HepG2 (cell line): ENCODE data around the gene HES3. TPM values are rescaled to one million over a fixed set of nuclear protein-coding genes. Genes with fewer than 3 reads are reported as not detected.
A peak's percentile ranks its signal among the peaks of the same experiment; 100 is the strongest.

Experiments used
- CREM ChIP-seq, 2 experiments: sonication (generic) in 1 of 2; formaldehyde crosslinking in 1 of 2; IDR thresholded peaks; 2 replicates each; pipeline versions ENCODE4 v1.4.0 to v1.6.1; 2016 to 2020; ENCODE audit warnings: antibody characterized with exemption in 1 of 2, mild to moderate bottlenecking in 1 of 2, missing genetic modification reagents in 1 of 2
- DPF2 ChIP-seq: sonication (generic); formaldehyde crosslinking; IDR thresholded peaks from 2 replicates; pipeline ENCODE4 v1.4.0; 2020; ENCODE audit warnings: mild to moderate bottlenecking, low read depth, missing genetic modification reagents, borderline replicate concordance
- ESRRA ChIP-seq: sonication (generic); formaldehyde crosslinking; IDR thresholded peaks from 2 replicates; pipeline ENCODE4 v1.5.1; 2020; ENCODE audit warnings: mild to moderate bottlenecking, low read depth, missing genetic modification reagents
- HNF4A ChIP-seq: sonication (generic); formaldehyde crosslinking; IDR thresholded peaks from 2 replicates; pipeline ENCODE4 v1.4.0; 2020; ENCODE audit warnings: missing genetic modification reagents
- KDM5B ChIP-seq: sonication (generic); formaldehyde crosslinking; IDR thresholded peaks from 2 replicates; pipeline ENCODE4 v1.4.0; 2020; ENCODE audit warnings: missing genetic modification reagents, mild to moderate bottlenecking, borderline replicate concordance
- MAFF ChIP-seq: IDR thresholded peaks from 2 replicates; pipeline ENCODE4 v1.6.1; 2011; ENCODE audit warnings: low read depth, low read length, improper control_type of control experiment
- NCOA2 ChIP-seq: sonication (generic); formaldehyde crosslinking; IDR thresholded peaks from 2 replicates; pipeline ENCODE4 v1.8.0; 2022; ENCODE audit warnings: inconsistent platforms
- PAWR ChIP-seq: sonication (generic); formaldehyde crosslinking; IDR thresholded peaks from 2 replicates; pipeline ENCODE4 v1.4.0; 2020; ENCODE audit warnings: missing genetic modification reagents, mild to moderate bottlenecking, borderline replicate concordance
- REPIN1 ChIP-seq: sonication (generic); formaldehyde crosslinking; IDR thresholded peaks from 2 replicates; pipeline ENCODE4 v1.8.0; 2022; ENCODE audit warnings: missing genetic modification reagents, low read depth, mild to moderate bottlenecking, borderline replicate concordance
- SNAPC2 ChIP-seq: sonication (generic); formaldehyde crosslinking; IDR thresholded peaks from 2 replicates; pipeline ENCODE4 v1.8.1; 2022; ENCODE audit warnings: mild to moderate bottlenecking, missing genetic modification reagents
- U2AF1 ChIP-seq: fragments of 200-400 bp; formaldehyde crosslinking; optimal IDR thresholded peaks from 2 replicates; pipeline ENCODE3; 2017; ENCODE audit warnings: mild to moderate bottlenecking, low read depth, low read length
- ZFP90 ChIP-seq: sonication (generic); formaldehyde crosslinking; IDR thresholded peaks from 2 replicates; pipeline ENCODE4 v1.8.0; 2022; ENCODE audit warnings: missing genetic modification reagents, mild to moderate bottlenecking, inconsistent platforms, borderline replicate concordance
- ZNF232 ChIP-seq: sonication (generic); formaldehyde crosslinking; IDR thresholded peaks from 2 replicates; pipeline ENCODE4 v1.4.0; 2020; ENCODE audit warnings: missing genetic modification reagents, borderline replicate concordance
- ZNF235 ChIP-seq: sonication (generic); formaldehyde crosslinking; IDR thresholded peaks from 2 replicates; pipeline ENCODE4 v1.8.1; 2023; ENCODE audit warnings: mild to moderate bottlenecking, missing genetic modification reagents, borderline replicate concordance
- ZNF773 ChIP-seq: sonication (generic); formaldehyde crosslinking; IDR thresholded peaks from 2 replicates; pipeline ENCODE4 v1.4.0; 2020; ENCODE audit warnings: missing genetic modification reagents, borderline replicate concordance
- polyA plus RNA-seq, 8 experiments: library from polyadenylated mRNA; depleted of rRNA in 3 of 8; stranded (reverse) in 7 of 8; unstranded in 1 of 8; fragments of >200 nt; fragmentation: Illumina TruSeq in 4 of 8; extraction: Trizol in 4 of 8; gene quantifications; 2 replicates each; pipeline versions ENCODE4 v1.2.1 to v1.2.3, GENCODE V29; 2011 to 2016; ENCODE audit warnings: low read depth in 4 of 8, missing spikeins in 1 of 8, mixed read lengths in 1 of 8; ENCODE audit not compliant: insufficient read depth in 1 of 8
- total RNA-seq, 5 experiments: library from RNA; depleted of rRNA; stranded (reverse); fragments of >200 nt; fragmentation: Illumina TruSeq; extraction: Trizol; gene quantifications; 2 replicates each; pipeline ENCODE4 v1.2.3, GENCODE V29; 2016; ENCODE audit warnings: low read depth in 1 of 5
- TF ChIP-seq, protein P1 (sequence below): sonication (generic); formaldehyde crosslinking; IDR thresholded peaks from 2 replicates; pipeline ENCODE4 v1.4.0; 2020; ENCODE audit warnings: mild to moderate bottlenecking, missing genetic modification reagents
- TF ChIP-seq, protein P2 (sequence below): sonication (generic); formaldehyde crosslinking; IDR thresholded peaks from 2 replicates; pipeline ENCODE4 v1.9.0; 2021; ENCODE audit warnings: missing genetic modification reagents, borderline replicate concordance
- TF ChIP-seq, protein P3 (sequence below): sonication (generic); formaldehyde crosslinking; IDR thresholded peaks from 2 replicates; pipeline ENCODE4 v1.9.0; 2021; ENCODE audit warnings: mild to moderate bottlenecking, missing genetic modification reagents

HES3 gene
- total and polyA plus RNA-seq, 2 of the 13 experiments (the other 11 are each of a cell fraction or from before 2014, with no cell fraction given), result not detected

DNA sequence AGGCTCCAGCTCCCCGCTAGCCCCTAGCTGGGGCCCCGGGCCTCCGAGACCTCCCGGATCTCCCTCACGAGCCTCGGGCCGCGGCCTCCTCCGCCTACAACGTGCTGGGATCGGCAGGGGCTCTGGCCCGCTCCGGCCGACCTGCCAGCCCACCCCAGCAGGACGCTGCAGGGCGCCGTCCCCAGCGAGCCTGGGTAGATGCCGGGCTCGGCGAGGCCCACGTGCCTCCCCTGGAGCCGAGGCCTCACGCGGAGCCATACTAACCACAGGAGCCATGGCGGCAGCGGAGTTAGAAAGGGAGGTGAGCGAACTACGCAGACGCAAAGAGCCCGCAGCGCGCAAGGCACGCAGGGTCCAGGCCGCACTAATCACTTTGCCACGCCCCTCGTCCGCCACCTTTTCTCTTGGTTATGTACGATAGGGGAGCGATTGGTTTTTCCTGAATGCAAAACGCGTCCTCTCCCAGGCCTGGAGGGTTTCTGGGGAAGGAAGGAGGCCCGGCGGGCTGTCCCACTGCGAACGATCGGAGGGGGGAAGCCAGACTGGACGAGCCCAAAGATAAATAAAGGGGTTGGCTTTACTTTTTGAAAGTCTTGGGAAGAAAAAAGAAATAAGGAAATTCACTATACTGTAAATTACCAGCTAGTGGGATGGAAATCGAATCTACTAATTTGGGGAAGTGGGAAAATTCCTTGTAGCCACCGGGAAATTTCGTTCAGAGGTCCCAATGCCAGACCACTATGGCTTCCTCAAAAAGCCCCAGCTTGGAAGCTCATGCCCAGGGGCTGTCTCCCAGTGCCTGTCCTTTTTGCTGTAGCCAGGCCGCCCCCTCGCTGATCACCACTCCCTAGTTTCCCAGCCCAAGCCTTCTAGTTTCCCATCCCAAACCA is 44.4 kb upstream of the HES3 start, which contains the start of gene RPL22 (continued):
- TF ChIP-seq ZFP90 (CRISPR knock-in tag) (peak; percentile 94; the same call in 1 of the 2 replicates), SNAPC2 (CRISPR knock-in tag) (peak; percentile 85), NCOA2 (peak; percentile 62), PAWR (no peak), CREM (IDR thresholded peaks at IDR 0.05) (peak; percentile 85), CREM (CRISPR knock-in tag; IDR thresholded peaks at IDR 0.05) (no peak), U2AF1 (no peak), HNF4A (CRISPR knock-in tag) (no peak), MAFF (0 out of 2 replicates have a peak, but pooled peaks have one; percentile 49), ESRRA (CRISPR knock-in tag) (peak; percentile 46; the same call in 1 of the 2 replicates), DPF2 (CRISPR knock-in tag) (no peak), KDM5B (peak; percentile 82), ZNF773 (CRISPR knock-in tag) (0 out of 2 replicates have a peak, but pooled peaks have one; percentile 46), ZNF235 (CRISPR knock-in tag) (no peak), ZNF232 (CRISPR knock-in tag) (peak; percentile 54; the same call in 1 of the 2 replicates), REPIN1 (CRISPR knock-in tag) (0 out of 2 replicates have a peak, but pooled peaks have one; percentile 65)
- TF ChIP-seq, protein P1, sequence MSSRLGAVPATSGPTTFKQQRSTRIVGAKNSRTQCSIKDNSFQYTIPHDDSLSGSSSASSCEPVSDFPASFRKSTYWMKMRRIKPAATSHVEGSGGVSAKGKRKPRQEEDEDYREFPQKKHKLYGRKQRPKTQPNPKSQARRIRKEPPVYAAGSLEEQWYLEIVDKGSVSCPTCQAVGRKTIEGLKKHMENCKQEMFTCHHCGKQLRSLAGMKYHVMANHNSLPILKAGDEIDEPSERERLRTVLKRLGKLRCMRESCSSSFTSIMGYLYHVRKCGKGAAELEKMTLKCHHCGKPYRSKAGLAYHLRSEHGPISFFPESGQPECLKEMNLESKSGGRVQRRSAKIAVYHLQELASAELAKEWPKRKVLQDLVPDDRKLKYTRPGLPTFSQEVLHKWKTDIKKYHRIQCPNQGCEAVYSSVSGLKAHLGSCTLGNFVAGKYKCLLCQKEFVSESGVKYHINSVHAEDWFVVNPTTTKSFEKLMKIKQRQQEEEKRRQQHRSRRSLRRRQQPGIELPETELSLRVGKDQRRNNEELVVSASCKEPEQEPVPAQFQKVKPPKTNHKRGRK (CRISPR knock-in tag), result no peak
- TF ChIP-seq, protein P2, sequence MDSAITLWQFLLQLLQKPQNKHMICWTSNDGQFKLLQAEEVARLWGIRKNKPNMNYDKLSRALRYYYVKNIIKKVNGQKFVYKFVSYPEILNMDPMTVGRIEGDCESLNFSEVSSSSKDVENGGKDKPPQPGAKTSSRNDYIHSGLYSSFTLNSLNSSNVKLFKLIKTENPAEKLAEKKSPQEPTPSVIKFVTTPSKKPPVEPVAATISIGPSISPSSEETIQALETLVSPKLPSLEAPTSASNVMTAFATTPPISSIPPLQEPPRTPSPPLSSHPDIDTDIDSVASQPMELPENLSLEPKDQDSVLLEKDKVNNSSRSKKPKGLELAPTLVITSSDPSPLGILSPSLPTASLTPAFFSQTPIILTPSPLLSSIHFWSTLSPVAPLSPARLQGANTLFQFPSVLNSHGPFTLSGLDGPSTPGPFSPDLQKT, result no peak
- TF ChIP-seq, protein P3, sequence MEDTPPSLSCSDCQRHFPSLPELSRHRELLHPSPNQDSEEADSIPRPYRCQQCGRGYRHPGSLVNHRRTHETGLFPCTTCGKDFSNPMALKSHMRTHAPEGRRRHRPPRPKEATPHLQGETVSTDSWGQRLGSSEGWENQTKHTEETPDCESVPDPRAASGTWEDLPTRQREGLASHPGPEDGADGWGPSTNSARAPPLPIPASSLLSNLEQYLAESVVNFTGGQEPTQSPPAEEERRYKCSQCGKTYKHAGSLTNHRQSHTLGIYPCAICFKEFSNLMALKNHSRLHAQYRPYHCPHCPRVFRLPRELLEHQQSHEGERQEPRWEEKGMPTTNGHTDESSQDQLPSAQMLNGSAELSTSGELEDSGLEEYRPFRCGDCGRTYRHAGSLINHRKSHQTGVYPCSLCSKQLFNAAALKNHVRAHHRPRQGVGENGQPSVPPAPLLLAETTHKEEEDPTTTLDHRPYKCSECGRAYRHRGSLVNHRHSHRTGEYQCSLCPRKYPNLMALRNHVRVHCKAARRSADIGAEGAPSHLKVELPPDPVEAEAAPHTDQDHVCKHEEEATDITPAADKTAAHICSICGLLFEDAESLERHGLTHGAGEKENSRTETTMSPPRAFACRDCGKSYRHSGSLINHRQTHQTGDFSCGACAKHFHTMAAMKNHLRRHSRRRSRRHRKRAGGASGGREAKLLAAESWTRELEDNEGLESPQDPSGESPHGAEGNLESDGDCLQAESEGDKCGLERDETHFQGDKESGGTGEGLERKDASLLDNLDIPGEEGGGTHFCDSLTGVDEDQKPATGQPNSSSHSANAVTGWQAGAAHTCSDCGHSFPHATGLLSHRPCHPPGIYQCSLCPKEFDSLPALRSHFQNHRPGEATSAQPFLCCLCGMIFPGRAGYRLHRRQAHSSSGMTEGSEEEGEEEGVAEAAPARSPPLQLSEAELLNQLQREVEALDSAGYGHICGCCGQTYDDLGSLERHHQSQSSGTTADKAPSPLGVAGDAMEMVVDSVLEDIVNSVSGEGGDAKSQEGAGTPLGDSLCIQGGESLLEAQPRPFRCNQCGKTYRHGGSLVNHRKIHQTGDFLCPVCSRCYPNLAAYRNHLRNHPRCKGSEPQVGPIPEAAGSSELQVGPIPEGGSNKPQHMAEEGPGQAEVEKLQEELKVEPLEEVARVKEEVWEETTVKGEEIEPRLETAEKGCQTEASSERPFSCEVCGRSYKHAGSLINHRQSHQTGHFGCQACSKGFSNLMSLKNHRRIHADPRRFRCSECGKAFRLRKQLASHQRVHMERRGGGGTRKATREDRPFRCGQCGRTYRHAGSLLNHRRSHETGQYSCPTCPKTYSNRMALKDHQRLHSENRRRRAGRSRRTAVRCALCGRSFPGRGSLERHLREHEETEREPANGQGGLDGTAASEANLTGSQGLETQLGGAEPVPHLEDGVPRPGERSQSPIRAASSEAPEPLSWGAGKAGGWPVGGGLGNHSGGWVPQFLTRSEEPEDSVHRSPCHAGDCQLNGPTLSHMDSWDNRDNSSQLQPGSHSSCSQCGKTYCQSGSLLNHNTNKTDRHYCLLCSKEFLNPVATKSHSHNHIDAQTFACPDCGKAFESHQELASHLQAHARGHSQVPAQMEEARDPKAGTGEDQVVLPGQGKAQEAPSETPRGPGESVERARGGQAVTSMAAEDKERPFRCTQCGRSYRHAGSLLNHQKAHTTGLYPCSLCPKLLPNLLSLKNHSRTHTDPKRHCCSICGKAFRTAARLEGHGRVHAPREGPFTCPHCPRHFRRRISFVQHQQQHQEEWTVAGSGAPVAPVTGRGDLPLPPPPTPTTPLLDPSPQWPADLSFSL (CRISPR knock-in tag), result no peak
